Adipocyte (in vitro differentiated cells): ENCODE measurements around the gene ZNF785.

Experiments used
- DNase-seq: peaks from one replicate; pipeline ENCODE4 v3.0.0-alpha.2; 2015; ENCODE audit warnings: low read depth
- H3K27me3 ChIP-seq: replicated peaks from 2 replicates; pipeline ENCODE4 v1.7.0; 2013; ENCODE audit warnings: mild to moderate bottlenecking, low read length, moderate library complexity; ENCODE audit not compliant: control insufficient read depth, insufficient read depth
- H3K36me3 ChIP-seq: 2 replicates; pipeline ENCODE4 v1.7.0; 2013; ENCODE audit warnings: low read length, mild to moderate bottlenecking, moderate library complexity; ENCODE audit not compliant: control insufficient read depth, insufficient read depth, severe bottlenecking
- H3K4me1 ChIP-seq: 2 replicates; pipeline ENCODE4 v1.7.0; 2013; ENCODE audit warnings: mild to moderate bottlenecking, low read length, moderate library complexity; ENCODE audit not compliant: control insufficient read depth, insufficient read depth
- H3K4me3 ChIP-seq: 2 replicates; pipeline ENCODE4 v1.7.0; 2013; ENCODE audit warnings: mild to moderate bottlenecking, low read length, moderate library complexity
- H3K9ac ChIP-seq: 2 replicates; pipeline ENCODE4 v1.7.0; 2013; ENCODE audit warnings: mild to moderate bottlenecking, low read length, moderate library complexity
- H3K9me3 ChIP-seq: 2 replicates; pipeline ENCODE4 v1.7.0; 2013; ENCODE audit warnings: mild to moderate bottlenecking, low read length, moderate library complexity; ENCODE audit not compliant: control insufficient read depth

Gene ZNF785

GRCh38 chr16:30559690-30560089, 25.8 kb downstream of the ZNF785 start:
- no peak overlapping the region for H3K9ac ChIP-seq
- H3K27me3 ChIP-seq: no peaks in the 10 kb centered on the region
- no peaks in the 10 kb centered on the region for H3K9me3 ChIP-seq
- peaks cover 9% of the 10 kb centered on the region for H3K36me3 ChIP-seq
- H3K4me3 ChIP-seq: no peak overlapping the region
- no peak for DNase-seq
- peaks cover 4% of the 10 kb centered on the region for H3K4me1 ChIP-seq

- H3K9ac ChIP-seq: peak overlapping the region; percentile 76
- no peaks in the 10 kb centered on the region for H3K9me3 ChIP-seq
- peak overlapping the region; percentile 91 for H3K4me3 ChIP-seq
- H3K27me3 ChIP-seq: no peaks in the 10 kb centered on the region
- peaks cover 4% of the 10 kb centered on the region for H3K4me1 ChIP-seq
- H3K36me3 ChIP-seq: peaks cover 14% of the 10 kb centered on the region
- DNase-seq: no peak
Measured at GRCh38 chr16:30558789-30559377, 26.6 kb downstream of the ZNF785 start.

GRCh38 chr16:30557957-30558788, 27.3 kb downstream of the ZNF785 start, which contains the start of gene ZNF764:
Gene ZNF764 (minus strand): TSS chr16:30558374. CDS start chr16:30558182, 192 bp downstream.
- DNase-seq: peak; percentile 100
- Histone ChIP-seq H3K36me3 (peaks cover 14% of the 10 kb centered on the region), H3K27me3 (no peaks in the 10 kb centered on the region), H3K4me3 (peak within 1 kb of the TSS; percentile 91), H3K9ac (peak within 1 kb of the TSS; percentile 95), H3K4me1 (peaks cover 4% of the 10 kb centered on the region), H3K9me3 (no peaks in the 10 kb centered on the region)

DNA sequence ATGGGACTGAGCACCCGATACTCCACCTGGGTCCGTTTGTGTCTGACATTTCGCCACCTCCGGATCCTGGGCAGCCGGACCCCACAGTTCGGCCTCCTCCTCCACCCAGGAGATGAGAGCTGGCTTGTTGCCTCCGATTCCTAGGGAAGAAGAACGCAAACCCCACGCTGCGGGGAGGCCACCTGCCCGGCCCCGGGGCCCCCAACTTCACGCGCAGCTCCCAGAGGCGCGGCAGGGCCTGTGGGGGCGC, 27.9 kb downstream of the ZNF785 start:
- H3K4me3 ChIP-seq: peak overlapping the region; percentile 91
- no peaks in the 10 kb centered on the region for H3K27me3 ChIP-seq
- no peaks in the 10 kb centered on the region for H3K9me3 ChIP-seq
- DNase-seq: no peak
- peaks cover 4% of the 10 kb centered on the region for H3K4me1 ChIP-seq
- peaks cover 14% of the 10 kb centered on the region for H3K36me3 ChIP-seq
- peak overlapping the region; percentile 95 for H3K9ac ChIP-seq

- no peaks in the 10 kb centered on the region for H3K9me3 ChIP-seq
- peaks cover 8% of the 10 kb centered on the region for H3K4me1 ChIP-seq
- H3K36me3 ChIP-seq: peaks cover 14% of the 10 kb centered on the region
- DNase-seq: no peak
- H3K27me3 ChIP-seq: no peaks in the 10 kb centered on the region
- H3K9ac ChIP-seq: no peak overlapping the region
- no peak overlapping the region for H3K4me3 ChIP-seq
Measured at GRCh38 chr16:30556125-30556473, 29.4 kb downstream of the ZNF785 start.

GRCh38 chr16:30555315-30556124, 30.0 kb downstream of the ZNF785 start:
- H3K27me3 ChIP-seq: no peaks in the 10 kb centered on the region
- H3K4me1 ChIP-seq: peaks cover 8% of the 10 kb centered on the region
- no peak for DNase-seq
- peaks cover 14% of the 10 kb centered on the region for H3K36me3 ChIP-seq
- H3K9me3 ChIP-seq: no peaks in the 10 kb centered on the region
- H3K9ac ChIP-seq: no peak overlapping the region
- no peak overlapping the region for H3K4me3 ChIP-seq

DNA sequence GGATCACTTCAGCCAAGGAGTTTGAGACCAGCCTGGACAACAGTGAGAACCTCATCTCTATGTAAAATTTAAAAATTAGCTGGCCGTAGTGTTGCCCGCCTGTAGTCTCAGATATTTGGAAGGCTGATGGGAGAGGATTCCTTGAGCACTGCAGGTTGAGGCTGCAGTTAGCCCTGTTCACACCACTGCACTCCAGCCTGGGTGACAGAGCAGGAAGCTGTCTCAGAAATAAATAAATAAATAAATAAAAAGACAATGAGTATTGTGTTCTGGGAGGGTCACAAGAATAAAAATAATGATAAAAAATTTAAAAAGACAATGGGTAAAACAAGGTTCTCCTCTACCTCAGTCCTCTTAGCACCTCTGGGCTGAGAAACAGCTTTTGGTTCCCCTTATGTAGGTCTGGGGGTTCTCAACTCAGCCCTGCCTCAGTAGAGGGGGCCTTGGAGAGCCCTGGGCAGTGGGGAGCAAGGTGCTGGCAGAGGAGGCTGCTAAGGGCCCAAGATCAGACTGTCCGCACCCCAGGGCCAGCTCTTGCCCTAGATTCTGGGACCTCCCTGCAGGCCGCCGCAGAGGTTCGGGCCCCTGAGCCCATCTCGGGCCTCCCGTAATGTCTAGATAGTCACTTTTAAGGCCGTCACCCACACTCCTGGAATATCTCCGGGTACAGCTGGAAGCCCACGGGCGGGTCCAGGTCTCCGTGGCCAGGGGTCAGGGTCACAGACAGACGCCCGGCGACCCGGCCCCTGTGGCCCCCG, 30.8 kb downstream of the ZNF785 start:
- DNase-seq: no peak
- Histone ChIP-seq H3K4me1 (peaks cover 8% of the 10 kb centered on the region), H3K9ac (no peak overlapping the region), H3K4me3 (no peak overlapping the region), H3K36me3 (peaks cover 14% of the 10 kb centered on the region), H3K9me3 (no peaks in the 10 kb centered on the region), H3K27me3 (no peaks in the 10 kb centered on the region)

DNA sequence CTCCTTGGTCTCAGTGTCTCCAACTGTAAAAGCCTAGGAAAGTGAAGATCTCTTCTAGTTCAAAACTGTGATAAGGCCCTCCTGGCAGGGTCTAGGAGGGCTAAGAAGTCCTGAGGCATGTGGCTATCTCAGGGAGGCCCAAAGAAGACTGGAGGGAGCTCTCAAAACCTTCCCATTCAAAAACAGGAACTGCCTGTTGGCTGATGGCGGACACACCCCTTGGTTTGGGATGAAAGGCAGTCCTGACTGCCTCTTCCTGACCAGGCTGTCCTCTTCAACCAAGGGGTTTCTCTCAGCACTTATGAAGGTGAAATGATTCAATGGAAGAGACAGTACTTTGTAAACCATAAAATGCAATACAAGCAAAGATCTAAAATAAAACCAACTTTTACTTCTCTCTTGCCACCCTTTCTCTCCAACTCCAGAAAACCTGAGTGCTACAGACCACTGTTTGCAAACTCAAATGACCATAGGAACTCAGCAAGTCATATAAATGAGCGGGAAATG, 32.1 kb downstream of the ZNF785 start:
- Histone ChIP-seq H3K4me1 (peaks cover 12% of the 10 kb centered on the region), H3K4me3 (no peak overlapping the region), H3K36me3 (peaks cover 14% of the 10 kb centered on the region), H3K27me3 (no peaks in the 10 kb centered on the region), H3K9ac (no peak overlapping the region), H3K9me3 (no peaks in the 10 kb centered on the region)
- DNase-seq: no peak

GRCh38 chr16:30552956-30553355, 32.5 kb downstream of the ZNF785 start:
- no peak for DNase-seq

GRCh38 chr16:30551781-30552180, 33.7 kb downstream of the ZNF785 start:
- Histone ChIP-seq H3K9me3 (no peaks in the 10 kb centered on the region), H3K4me3 (no peak overlapping the region), H3K27me3 (no peaks in the 10 kb centered on the region), H3K4me1 (peaks cover 8% of the 10 kb centered on the region), H3K36me3 (peaks cover 14% of the 10 kb centered on the region), H3K9ac (no peak overlapping the region)
- no peak for DNase-seq

More at GRCh38 chr16:30552956-30553355, 32.5 kb downstream of the ZNF785 start:
- H3K9ac ChIP-seq: no peak overlapping the region
- peaks cover 14% of the 10 kb centered on the region for H3K36me3 ChIP-seq
- peaks cover 12% of the 10 kb centered on the region for H3K4me1 ChIP-seq
- H3K9me3 ChIP-seq: no peaks in the 10 kb centered on the region
- H3K27me3 ChIP-seq: no peaks in the 10 kb centered on the region
- H3K4me3 ChIP-seq: no peak overlapping the region
